Panc1 (cell line): ENCODE results near the gene NPSR1. TPM values are rescaled to one million over a fixed set of nuclear protein-coding genes. Genes with fewer than 3 reads are reported as not detected.

Experiments used
- ATAC-seq: fragments of 200-7000 bp; cut with Tn5 transposase; 2 replicates; pipeline ENCODE4 v1.9.1; 2020; ENCODE audit warnings: mild to moderate bottlenecking, moderate library complexity
- BruUV-seq: library from RNA; stranded (reverse); fragments of 400-500 nt; replicated peaks from 2 replicates; lab custom pipeline; 2021; lab: Mats Ljungman, UMichigan
- CTCF ChIA-PET: fragments of 300-600 bp; sonication (Branson Sonifier 250); formaldehyde crosslinking; loops from one replicate; lab custom pipeline; 2022; ENCODE audit warnings: antibody characterized with exemption; lab: Charles Lee
- POLR2A ChIA-PET: fragments of 300-600 bp; sonication (Branson Sonifier 250); formaldehyde crosslinking; loops from one replicate; lab custom pipeline; 2022; ENCODE audit warnings: antibody characterized with exemption; lab: Charles Lee
- DNase-seq: peaks from one replicate; pipeline ENCODE4 v3.0.0-alpha.2; 2010; ENCODE audit warnings: low read depth, low spot score
- H3K27ac ChIP-seq: 2 replicates; pipeline ENCODE4 v1.5.1; 2011; ENCODE audit warnings: mild to moderate bottlenecking, low read length, inconsistent platforms
- H3K27me3 ChIP-seq: fragments of 200-500 bp; sonication (Bioruptor generic); 2 replicates; pipeline ENCODE4 v1.6.0; 2014; ENCODE audit warnings: low read length, inconsistent platforms; ENCODE audit not compliant: control insufficient read depth, insufficient read depth
- H3K36me3 ChIP-seq: fragments of 200-500 bp; sonication (Bioruptor generic); 2 replicates; pipeline ENCODE4 v1.5.1; 2014; ENCODE audit warnings: inconsistent platforms, mild to moderate bottlenecking, low read length, moderate library complexity; ENCODE audit not compliant: control insufficient read depth, insufficient read depth
- H3K4me1 ChIP-seq: 2 replicates; pipeline ENCODE4 v1.5.1; 2011; ENCODE audit warnings: inconsistent platforms, mild to moderate bottlenecking, low read length, moderate library complexity; ENCODE audit not compliant: control insufficient read depth, insufficient read depth
- H3K4me3 ChIP-seq, 2 experiments: 2 replicates each; pipeline ENCODE4 v1.5.1; 2011 to 2012; ENCODE audit warnings: low read depth in 2 of 2, low read length in 2 of 2, mild to moderate bottlenecking in 2 of 2, inconsistent platforms in 1 of 2, moderate library complexity in 1 of 2
- H3K9me3 ChIP-seq: fragments of 200-500 bp; sonication (Bioruptor generic); 2 replicates; pipeline ENCODE4 v1.5.1; 2014; ENCODE audit warnings: low read depth, mild to moderate bottlenecking, inconsistent platforms, low read length, moderate library complexity; ENCODE audit not compliant: control insufficient read depth, insufficient read depth
- POLR2AphosphoS5 ChIP-seq: IDR thresholded peaks from 2 replicates; pipeline ENCODE4 v1.6.1; 2012; ENCODE audit warnings: mild to moderate bottlenecking, low read depth, low read length, moderate library complexity
- SIN3A ChIP-seq: IDR thresholded peaks from 2 replicates; pipeline ENCODE4 v1.6.1; 2012; ENCODE audit warnings: low read depth, mild to moderate bottlenecking, low read length, moderate library complexity, borderline replicate concordance; ENCODE audit not compliant: insufficient read depth
- TCF7L2 ChIP-seq: IDR thresholded peaks from 2 replicates; pipeline ENCODE4 v1.6.1; 2011; ENCODE audit warnings: mild to moderate bottlenecking, low read depth, low read length, inconsistent platforms
- in situ Hi-C: cut with HindIII; loops from 2 replicates; pipeline ENCODE4 v1.10.0; 2016; ENCODE audit warnings: low sequenced_read_pairs, low pct_unique_long_range_greater_than_20kb
- intact Hi-C: fragments of 100-400 bp; cut with micrococcal nuclease; formaldehyde crosslinking; loops from one replicate; pipeline ENCODE4 v1.10.0; 2022; ENCODE audit not compliant: unreplicated experiment
- total RNA-seq: library from RNA; stranded (reverse); gene quantifications from one replicate; pipeline ENCODE4 v1.2.1, GENCODE V29; 2021; ENCODE audit not compliant: unreplicated experiment
- TF ChIP-seq, protein P1 (sequence below): fragments of 450-650 bp; IDR thresholded peaks from 2 replicates; pipeline ENCODE4 v1.5.1; 2017; ENCODE audit warnings: mild to moderate bottlenecking
- TF ChIP-seq, protein P2 (sequence below), 2 experiments: IDR thresholded peaks; 2 replicates each; pipeline ENCODE4 v1.6.1; 2011 to 2012; ENCODE audit warnings: low read depth in 2 of 2, control low read depth in 1 of 2, low read length in 1 of 2, mild to moderate bottlenecking in 1 of 2, moderate library complexity in 1 of 2; ENCODE audit not compliant: insufficient read depth in 1 of 2

NPSR1 gene
- total RNA-seq, 1 experiment from 2014 or later = not detected

DNA sequence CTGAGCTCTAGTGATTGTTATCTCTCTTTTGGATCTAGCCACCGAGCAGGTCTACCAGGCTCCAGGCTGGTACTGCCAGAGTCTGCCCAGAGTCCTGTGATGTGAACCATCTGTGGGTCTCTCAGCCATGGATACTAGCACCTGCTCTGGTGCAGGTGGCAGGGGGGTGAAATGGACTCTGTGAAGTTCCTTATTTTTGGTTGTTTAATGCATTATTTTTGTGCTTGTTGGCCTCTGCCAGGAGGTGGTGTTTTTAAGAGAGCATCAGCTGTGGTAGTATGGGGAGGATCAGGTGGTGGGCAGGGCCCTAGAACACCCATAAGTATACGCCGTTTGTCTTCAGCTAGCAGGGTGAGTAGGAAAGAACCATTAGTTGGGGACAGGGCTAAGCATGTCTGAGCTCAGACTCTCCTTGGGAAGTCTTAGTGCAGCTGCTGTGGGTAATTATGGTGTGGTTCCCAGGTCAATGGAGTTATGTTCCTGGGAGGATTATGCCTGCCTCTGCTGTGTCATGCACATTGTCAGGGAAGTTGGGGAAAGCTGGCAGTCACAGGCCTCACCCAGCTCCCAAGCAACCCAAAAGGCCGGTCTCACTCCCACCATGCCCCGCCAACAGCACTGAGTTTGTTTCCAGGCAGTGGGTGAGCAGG lies 81.8 kb downstream of the NPSR1 start:
- no peaks in the 10 kb centered on the region for H3K36me3 ChIP-seq
- no peaks in the 10 kb centered on the region for H3K4me1 ChIP-seq
- H3K27ac ChIP-seq = no peak overlapping the region
- ChIA-PET CTCF (interaction anchor here (0.6 kb wide), 1 partner anchor 1805 kb away, joined by 3 read pairs; no protein-coding TSS in a partner anchor), POLR2A (no interaction called here)
- no peaks in the 10 kb centered on the region for H3K27me3 ChIP-seq
- no peak overlapping the region for H3K4me3 ChIP-seq
- intact Hi-C loops = loop anchor here (10.0 kb wide), 1 partner anchor 295 kb away; the partner anchor contains the start of gene DPY19L1
- ATAC-seq = no peak
- no peak for TF ChIP-seq SIN3A
- no peak for TF ChIP-seq TCF7L2
- TF ChIP-seq, protein P1, sequence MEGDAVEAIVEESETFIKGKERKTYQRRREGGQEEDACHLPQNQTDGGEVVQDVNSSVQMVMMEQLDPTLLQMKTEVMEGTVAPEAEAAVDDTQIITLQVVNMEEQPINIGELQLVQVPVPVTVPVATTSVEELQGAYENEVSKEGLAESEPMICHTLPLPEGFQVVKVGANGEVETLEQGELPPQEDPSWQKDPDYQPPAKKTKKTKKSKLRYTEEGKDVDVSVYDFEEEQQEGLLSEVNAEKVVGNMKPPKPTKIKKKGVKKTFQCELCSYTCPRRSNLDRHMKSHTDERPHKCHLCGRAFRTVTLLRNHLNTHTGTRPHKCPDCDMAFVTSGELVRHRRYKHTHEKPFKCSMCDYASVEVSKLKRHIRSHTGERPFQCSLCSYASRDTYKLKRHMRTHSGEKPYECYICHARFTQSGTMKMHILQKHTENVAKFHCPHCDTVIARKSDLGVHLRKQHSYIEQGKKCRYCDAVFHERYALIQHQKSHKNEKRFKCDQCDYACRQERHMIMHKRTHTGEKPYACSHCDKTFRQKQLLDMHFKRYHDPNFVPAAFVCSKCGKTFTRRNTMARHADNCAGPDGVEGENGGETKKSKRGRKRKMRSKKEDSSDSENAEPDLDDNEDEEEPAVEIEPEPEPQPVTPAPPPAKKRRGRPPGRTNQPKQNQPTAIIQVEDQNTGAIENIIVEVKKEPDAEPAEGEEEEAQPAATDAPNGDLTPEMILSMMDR = no peak
- no peak for TF ChIP-seq POLR2AphosphoS5
- TF ChIP-seq, protein P2, sequence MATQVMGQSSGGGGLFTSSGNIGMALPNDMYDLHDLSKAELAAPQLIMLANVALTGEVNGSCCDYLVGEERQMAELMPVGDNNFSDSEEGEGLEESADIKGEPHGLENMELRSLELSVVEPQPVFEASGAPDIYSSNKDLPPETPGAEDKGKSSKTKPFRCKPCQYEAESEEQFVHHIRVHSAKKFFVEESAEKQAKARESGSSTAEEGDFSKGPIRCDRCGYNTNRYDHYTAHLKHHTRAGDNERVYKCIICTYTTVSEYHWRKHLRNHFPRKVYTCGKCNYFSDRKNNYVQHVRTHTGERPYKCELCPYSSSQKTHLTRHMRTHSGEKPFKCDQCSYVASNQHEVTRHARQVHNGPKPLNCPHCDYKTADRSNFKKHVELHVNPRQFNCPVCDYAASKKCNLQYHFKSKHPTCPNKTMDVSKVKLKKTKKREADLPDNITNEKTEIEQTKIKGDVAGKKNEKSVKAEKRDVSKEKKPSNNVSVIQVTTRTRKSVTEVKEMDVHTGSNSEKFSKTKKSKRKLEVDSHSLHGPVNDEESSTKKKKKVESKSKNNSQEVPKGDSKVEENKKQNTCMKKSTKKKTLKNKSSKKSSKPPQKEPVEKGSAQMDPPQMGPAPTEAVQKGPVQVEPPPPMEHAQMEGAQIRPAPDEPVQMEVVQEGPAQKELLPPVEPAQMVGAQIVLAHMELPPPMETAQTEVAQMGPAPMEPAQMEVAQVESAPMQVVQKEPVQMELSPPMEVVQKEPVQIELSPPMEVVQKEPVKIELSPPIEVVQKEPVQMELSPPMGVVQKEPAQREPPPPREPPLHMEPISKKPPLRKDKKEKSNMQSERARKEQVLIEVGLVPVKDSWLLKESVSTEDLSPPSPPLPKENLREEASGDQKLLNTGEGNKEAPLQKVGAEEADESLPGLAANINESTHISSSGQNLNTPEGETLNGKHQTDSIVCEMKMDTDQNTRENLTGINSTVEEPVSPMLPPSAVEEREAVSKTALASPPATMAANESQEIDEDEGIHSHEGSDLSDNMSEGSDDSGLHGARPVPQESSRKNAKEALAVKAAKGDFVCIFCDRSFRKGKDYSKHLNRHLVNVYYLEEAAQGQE (IDR thresholded peaks at IDR 0.05; ENCODE audit: insufficient read depth in 1 of 2, low read depth in 2 of 2, low read length in 1 of 2) = no peak
- in situ Hi-C loops = no loop called here
- H3K9me3 ChIP-seq = no peaks in the 10 kb centered on the region
- DNase-seq = no peak
- BruUV-seq = no TSS peak

DNA sequence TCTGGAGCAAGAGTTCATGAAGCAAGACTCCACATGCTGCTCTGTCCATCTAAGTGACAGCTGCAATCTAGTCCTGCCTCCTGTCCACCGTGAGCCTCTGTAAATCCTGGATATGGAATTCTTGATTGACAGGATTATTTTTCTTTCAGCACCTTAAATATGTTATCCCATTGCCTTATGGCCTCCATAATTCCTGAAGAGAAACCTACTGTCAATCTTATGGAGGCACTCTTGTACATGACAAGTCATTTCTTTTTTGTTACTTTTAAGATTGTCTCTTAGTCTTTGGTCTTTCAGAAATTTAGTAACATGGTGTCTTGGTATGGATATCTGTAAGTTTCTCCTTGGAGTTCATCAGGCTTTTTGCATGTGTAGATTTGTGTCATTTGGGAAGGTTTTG lies 82.8 kb downstream of the NPSR1 start:
- ATAC-seq (no peak), DNase-seq (no peak)
- Histone ChIP-seq H3K9me3 (no peaks in the 10 kb centered on the region), H3K4me3 (no peak overlapping the region), H3K4me1 (no peaks in the 10 kb centered on the region), H3K27me3 (no peaks in the 10 kb centered on the region), H3K27ac (no peak overlapping the region), H3K36me3 (no peaks in the 10 kb centered on the region)
- intact Hi-C loops (loop anchor here (10.0 kb wide), 1 partner anchor 294 kb away; the partner anchor contains the start of gene DPY19L1), in situ Hi-C loops (no loop called here)
- ChIA-PET POLR2A (no interaction called here), CTCF (no interaction called here)
- TF ChIP-seq POLR2AphosphoS5 = no peak
- no peak for TF ChIP-seq SIN3A
- TF ChIP-seq, protein P2 (IDR thresholded peaks at IDR 0.05; ENCODE audit: insufficient read depth in 1 of 2, low read depth in 2 of 2, low read length in 1 of 2) = no peak
- TF ChIP-seq, protein P1 = no peak
- no TSS peak for BruUV-seq
